HG02885 (cell line): ENCODE data around the gene PCGF3.
"Not testable (repeated sequence)": the region's sequence is repeated elsewhere in the genome, so short reads cannot be mapped to it uniquely, and the experiment has no call there.

ENCODE experiments used
- ATAC-seq: cut with Tn5 transposase; IDR thresholded peaks from one replicate; pipeline ENCODE4 v1.9.1; 2021; ENCODE audit warnings: mild to moderate bottlenecking; ENCODE audit not compliant: unreplicated experiment, poor library complexity

The PCGF3 gene

DNA sequence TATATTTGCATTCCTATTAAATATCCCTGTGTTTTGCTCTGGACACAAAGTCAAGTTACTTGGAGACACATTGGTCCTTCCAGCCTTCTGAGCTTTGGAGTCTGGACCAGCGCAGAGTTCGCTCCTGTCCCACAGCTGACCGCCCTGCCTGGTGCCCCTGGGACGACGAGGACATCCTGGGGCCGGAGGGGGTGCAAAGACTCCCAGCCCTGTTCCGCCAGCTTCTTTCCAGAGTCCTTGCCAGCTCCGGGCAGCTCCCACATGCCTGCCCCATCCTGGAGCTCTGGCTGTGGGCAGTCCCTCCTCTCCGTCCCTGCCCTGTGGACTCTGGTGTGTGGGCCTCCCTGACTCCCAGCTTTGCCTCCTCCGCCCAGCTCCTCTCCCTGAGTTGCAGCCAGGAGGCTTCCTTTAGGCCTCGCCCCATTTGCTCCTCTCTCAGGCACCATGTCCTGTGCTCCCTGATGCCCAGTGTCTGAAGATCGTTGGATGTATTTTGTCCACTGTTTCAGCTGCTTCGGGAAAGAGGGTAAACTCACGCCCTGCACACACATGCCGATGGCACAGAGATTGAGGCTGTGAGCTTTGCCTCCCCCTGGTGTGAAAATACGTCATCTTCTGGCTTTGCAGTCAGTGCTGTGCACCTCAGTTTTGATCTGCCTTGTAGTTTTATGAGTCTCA, 4.9 kb upstream of the PCGF3 start:
- ATAC-seq, result no peak

DNA sequence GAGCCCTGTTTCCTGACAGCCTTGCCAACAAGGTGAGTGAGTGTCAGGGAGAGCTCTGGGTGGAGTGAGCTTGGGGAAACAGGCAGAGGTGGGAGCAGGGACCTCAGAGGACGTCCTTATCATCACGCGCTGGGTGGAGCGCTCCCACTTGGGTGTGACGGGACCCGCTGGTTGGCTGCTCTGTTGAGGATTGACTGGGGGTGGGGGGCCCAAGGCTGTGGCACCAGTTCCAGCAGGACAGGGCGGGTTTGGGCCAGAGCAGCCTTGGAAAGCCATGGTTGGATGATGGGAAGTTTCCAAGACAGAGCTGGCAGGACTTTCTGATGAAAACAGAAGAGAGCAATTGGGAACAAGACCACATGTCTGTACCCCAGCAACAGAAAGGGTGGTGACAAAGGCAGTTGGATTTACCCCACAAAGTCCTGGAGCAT, 3.0 kb upstream of the PCGF3 start:
- ATAC-seq, result no peak

DNA sequence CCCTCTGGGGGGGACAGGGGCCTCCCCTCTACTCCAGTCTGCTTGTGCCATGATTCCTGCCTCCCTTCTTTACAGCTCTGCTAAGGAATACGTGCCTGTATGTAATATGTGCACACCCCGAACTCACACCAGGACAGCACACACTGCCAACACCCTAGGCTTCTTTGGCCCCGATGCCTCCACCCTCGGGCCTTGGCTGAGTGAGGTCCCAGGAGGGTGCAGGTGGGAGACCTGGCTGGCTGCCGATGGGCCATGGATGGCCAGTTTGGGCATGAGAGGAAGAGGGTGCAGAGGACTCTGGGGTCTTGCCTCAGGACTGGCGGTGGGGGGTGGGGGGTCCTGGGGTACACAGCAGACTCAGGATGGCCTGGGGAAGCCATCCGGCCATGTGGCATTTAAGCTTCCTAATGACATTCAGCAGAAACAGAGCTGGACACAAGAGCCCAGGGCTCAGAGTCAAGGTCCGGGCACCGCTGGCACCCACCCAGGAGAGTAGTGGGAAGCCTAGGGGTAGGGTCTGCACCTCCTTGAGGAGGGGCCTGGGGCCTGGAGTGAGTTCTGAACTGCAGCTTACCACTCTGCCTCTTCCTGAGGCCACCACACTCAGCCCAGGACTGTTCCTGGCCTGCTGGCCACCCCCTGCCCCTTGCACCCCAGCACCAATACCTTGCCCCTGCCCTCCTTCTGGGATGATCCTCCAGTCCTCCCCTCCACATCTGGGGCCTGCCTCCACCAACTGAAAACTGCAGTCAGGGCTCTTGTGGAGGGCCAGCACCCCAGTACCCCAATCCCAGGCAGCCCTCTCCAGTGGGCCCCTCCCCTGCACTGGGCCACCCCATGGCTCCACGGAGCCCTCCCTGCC, 2.1 kb upstream of the PCGF3 start:
- no peak for ATAC-seq

DNA sequence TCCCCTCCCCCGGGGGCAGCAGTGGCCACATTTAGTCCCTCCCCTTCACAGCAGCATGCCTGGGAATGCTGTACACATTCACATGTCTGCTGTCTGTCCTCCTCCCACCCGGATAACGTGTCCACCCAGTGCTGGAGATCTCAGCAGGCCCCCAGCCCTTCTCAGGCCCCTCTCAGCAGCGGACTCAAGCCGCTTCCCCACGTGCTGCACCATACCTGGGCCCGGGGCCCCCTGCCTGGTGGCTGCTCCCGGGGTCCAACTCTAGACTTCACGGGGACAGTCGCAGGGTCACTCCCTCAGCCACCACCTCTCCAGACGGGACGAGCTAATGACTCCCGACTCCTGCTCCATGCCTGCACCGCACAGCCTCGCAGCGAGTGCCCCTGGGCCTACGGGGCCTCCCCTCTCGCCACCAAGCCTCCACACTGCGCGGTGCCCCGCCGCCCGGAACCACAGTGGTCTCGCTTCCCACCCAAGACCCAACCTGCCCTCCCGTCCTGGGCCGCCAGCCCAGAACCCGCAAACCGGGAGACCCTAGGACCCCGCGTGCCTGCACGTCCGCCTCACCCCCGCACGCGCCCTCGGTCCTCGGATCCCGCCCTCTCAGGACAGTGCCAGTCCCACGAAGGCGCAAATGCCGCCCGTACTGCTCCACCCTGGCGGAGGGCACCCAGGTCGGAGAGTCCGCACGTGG, 1.3 kb upstream of the PCGF3 start:
- ATAC-seq, result no peak

DNA sequence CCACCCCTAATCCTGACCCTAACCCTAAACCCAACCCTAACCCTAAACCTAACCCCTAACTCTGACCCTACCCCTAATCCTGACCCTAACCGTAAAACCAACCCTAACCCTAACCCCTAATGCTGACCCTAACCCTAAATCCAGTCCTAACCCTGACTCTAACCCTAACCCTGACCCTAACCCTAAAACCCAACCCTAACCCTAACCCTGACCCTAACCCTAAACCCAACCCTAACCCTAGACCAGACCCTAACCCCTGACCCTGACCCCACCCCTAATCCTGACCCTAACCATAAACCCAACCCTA, 708 bp upstream of the PCGF3 start:
- no peak for ATAC-seq

DNA sequence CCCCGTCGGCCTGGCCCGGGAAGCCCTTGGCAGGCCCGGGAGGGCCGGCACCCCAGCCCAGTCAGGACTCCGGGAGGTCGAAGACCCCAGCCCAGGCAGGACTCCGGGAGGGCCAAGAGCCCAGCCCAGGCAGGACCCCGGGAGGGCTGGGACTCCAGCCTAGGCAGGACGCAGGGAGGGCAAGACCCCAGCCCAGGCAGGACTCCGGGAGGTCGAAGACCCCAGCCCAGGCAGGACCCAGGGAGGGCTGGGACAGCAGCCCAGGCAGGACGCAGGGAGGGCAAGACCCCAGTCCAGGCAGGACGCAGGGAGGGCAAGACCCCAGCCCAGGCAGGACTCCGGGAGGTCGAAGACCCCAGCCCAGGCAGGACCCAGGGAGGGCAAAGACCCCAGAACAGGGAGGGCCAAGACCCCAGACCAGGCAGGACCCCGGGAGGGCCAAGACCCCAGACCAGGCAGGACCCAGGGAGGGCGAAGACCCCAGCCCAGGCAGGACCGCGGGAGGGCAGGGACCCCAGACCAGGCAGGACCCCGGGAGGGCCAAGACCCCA, 526 bp downstream of the PCGF3 start:
- not testable (repeated sequence) for ATAC-seq

DNA sequence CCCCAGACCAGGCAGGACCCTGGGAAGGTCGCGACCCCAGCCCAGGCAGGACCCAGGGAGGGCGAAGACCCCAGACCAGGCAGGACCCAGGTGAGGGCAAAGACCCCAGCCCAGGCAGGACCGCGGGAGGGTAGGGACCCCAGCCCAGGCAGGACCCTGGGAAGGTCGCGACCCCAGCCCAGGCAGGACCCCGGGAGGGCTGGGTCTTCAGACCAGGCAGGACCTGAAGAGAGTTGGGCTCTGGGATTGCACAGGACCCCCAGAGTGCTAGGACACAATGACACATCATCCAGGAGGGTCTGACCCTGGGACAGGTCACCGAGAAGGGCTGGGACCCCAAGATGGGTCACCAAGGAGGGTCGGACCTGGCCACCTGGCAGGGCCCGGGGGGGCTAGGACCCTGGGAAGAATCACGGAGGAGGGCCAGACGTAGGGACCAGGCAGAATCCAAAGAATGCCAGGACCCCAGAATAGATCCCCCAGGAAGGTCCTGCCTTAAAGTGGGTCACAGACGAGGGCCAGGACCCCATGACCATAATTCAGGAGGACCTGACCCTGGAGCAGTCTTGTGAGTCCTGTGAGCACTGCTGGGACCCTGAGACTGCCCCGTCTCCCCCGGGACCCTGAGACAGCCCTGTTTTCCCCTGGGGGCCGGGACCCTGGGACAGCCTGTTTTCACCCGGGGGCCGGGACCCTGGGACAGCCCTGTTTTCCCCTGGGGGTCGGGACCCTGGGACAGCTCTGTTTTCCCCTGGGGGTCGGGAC, 1.4 kb downstream of the PCGF3 start:
- ATAC-seq, result no peak

DNA sequence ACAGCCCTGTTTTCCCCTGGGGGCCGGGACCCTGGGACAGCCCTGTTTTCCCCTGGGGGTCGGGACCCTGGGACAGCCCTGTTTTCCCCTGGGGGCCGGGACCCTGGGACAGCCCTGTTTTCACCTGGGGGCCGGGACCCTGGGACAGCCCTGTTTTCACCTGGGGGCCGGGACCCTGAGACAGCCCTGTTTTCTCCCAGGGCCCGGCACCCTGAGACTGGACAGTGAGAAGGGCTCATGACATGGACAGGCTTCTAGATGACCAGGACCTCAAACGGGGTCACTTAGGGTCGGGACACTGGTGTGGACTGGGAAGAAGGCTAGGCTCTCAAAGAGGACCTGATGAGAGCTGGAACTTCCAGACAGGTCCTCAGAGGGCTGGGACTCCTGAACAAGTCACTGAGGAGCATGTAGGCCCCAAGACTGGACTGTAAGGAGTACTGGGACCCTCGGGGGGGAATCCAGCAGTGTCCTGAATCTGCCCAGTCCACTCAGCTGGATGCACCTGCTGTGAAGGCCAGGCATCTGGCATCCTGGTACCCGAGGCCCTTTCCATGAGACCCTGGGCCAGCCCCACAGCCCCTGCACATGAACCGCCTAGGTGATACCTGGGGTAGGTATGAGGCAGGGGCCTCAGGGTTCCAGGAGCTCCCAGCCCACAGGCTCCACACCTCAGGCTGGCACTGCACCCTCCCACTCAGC, 2.4 kb downstream of the PCGF3 start:
- ATAC-seq, result no peak

DNA sequence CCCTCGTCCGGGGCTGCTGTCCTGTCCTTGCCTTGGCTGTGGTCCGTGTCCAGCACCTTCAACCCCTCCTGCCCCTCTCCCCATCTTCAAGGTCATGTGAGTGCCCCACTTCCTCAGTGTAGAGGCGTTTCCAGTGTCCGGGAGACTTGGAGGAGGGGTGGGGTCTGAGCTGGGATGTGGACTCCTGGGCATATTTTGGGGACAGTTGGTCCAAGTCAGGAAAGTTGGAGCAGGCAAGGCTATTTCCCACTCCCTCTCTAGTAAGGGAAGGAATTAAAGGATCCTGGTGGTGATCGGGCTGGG, 3.0 kb downstream of the PCGF3 start:
- ATAC-seq, result no peak

DNA sequence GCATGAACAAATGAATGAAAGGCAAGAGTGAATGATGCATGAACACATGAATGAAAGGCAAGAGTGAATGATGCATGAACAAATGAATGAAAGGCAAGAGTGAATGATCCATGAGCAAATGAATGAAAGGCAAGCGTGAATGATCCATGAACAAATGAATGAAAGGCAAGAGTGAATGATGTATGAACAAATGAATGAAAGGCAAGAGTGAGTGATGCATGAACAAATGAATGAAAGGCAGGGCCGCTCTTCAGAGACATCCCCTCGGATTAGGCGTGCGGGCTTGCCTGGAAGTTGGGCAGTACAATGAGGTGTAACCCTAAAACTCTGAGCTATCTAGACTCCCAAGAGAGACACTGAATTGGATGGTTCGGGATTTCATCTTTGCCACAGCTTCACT, 3.7 kb downstream of the PCGF3 start:
- no peak for ATAC-seq

DNA sequence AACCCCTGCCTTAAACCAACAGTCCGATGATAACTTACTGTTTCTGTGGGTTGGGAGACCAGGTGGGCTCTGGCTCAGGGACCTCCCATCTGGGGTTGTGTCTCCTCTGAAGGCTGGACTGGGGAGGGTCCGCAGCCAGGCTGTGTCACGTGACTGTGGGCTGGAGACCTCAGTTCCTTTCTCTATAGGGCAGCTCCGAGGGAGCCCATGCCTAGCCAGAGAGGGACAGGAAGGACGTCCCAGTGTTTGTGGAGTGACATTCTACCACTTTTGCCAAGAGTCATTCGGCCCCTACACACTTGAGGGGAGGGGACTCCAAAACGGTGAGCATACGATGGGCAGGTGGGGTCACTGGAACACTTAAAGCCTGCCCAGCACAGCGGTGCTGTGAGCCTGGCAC, 4.5 kb downstream of the PCGF3 start:
- no peak for ATAC-seq

DNA sequence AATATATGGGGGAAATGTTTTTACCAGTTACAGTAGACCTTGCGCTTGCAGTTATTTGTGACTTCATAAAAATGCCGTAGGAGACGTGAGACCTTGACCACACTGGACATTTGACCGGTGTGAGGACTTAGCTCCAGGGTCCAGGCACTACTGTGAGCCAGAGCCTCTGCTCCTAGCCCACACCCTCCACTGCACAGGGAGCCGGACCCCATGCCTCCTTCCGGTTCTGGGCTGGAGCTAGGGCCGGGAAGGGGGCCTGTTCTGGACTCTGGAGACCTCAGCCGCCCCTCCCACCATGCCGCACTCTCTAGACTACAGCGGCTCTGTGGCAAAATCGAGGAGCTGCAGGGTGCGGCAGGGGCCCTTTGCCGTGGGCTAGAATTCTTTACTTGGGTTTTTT, 5.3 kb downstream of the PCGF3 start:
- ATAC-seq, result no peak

DNA sequence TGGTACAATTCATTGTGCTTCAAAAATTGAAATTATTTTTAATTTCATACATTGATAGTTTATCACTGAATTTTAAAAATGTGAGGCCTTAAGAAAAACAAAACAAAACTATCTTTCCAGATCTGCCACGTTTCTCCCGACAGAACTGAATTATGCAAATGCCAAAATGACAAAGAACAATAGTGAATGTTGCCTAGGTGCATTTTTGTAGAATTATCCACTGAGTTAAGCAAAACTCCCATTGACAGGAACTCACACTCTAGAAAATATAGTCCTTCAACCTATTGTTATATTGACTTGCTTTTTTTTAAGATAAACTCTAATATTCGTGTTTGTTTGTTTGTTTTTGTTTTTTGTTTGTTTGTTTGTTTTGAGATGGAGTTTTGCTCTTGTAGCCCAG, 6.5 kb downstream of the PCGF3 start:
- ATAC-seq, result no peak

DNA sequence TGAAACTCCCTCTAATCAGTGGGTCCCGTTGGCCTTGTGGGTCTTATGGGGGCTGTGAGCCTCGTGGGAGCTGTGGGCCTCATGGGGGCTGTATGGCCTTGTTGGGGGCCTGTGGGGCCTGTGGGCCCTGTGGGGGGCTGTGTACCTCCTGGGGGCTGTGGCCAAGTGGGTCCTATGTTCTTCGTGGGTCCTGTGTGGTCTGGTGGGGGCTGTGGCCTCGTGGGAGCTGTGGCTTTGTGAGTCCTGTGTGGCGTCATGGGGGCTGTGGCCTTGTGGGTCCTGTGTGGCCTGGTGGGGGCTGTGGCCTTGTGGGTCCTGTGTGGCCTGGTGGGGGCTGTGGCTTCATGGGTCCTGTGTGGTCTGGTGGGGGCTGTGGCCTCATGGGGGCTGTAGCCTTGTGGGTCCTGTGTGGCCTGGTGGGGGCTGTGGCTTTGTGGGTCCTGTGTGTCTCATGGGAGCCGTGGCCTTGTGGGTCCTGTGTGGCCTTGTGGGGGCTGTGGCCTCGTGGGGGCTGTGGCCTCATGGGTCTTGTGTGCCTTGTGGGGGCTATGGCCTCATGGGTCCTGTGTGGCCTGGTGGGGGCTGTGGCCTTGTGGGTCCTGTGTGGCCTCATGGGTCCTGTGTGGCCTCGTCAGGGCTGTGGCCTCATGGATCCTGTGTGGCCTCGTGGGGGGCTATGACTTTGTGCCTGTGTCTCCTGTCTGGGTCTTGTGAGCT, 7.4 kb downstream of the PCGF3 start:
- ATAC-seq, result no peak

DNA sequence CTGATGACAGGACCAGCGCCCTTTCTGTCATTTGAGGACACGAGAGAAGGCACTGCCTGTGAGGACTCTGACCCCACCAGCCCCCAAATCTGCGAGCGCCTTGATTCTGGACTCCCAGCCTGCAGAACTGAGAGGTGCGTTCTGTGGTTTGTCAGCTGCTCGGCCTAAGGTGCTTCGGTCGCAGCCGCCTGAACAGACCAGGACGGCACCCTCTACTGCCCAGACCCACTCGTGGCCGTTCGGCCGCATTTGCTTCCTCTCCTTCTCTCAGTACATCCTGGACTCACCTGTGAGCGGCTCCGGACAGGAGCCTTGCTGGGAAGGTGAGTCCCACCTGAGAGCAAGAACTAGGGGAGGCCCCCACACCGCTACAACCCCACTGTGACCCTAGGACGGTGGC, 8.5 kb downstream of the PCGF3 start:
- ATAC-seq, result no peak

DNA sequence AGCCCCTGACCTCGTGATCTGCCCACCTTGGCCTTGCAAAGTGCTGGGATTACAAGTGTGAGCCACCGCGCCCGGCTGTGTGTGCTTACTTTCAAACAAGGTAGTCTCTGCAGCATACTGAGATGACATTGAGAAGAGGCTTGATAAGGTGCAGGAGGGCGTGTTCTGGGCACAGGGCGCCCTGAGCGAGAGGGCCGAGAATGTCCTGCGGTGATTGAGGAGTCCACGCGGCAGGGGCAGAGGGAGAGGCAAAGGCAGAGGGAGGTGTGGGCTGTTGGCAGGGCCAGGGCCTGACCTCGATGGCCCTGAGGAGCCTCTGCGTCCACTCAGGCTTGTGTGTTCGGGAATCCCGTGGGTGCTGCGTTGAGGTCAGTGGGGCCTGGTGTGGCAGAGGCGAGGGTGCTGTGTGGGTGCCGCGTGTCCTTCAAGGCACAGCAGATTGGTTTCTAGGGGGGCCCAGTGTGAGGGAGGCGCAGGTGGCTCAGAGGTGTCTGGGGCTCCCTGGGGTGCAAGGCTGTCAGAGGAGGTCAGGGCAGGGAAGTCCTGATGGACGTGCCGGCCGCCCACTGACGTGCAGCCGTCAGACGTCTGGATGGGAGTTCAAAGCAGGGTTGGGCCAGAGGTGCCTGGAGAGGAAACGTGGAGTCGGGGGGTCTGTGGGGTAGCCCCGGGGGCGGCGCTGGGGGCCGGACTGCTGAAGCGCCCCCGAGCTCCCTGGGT, 12.1 kb downstream of the PCGF3 start:
- no peak for ATAC-seq

DNA sequence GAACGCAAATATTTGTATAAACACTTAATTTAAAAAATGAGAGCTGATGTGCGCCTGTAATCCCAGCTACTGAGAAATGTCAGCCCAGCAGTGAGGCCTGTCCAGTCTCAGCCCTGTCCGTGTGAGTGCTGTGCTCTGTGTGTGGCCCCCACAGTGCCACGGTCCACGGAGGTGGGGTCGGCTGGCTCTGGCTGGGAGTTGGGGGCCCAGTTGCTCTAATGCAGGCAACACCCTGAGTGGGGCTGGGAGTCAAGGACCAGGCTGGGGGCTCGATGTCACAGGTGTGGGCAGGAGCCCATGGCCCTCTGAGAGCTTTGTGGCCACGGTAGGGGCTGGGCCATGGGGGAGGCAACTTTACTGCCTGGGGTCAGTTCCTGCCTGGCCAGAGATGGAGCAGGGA, 12.8 kb downstream of the PCGF3 start:
- ATAC-seq, result no peak

DNA sequence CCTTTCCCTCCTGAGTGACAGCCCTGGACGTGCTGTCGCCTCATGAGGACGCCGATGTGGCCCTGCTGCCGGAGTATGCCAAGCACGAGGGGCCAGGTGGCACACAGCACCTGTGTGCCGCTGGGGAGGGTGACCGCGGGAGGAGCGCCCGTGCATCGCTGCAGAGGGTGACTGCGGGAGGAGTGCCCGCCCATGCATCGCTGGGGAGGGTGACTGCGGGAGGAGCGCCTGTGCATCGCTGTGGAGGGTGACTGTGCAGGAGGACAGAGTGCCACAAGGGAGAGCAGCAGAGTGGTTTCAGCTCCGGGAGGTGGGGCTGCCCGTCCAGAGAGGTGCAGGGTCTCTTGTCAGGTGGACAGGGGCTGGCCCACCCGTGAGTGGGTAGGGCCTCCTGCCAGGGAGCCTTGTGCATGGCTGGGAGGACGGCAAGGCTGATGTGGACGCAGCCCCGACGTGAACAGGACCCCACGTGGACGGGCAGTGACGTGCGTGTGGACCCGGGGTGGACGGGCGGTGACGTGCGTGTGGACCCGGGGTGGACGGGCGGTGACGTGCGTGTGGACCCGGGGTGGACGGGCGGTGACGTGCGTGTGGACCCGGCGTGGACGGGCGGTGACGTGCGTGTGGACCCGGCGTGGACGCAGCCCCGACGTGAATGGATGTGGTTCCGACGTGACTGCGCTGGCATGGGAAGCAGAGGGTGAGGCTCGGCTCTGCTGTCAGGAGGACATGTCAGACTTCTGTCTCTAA, 14.7 kb downstream of the PCGF3 start:
- ATAC-seq, result no peak
